ENCODE data around the gene ST6GAL1.

GRCh38 chr3:186989429-186989828 is 59.1 kb downstream of the ST6GAL1 start:
- TF ChIP-seq POLR2A (IDR thresholded peaks at IDR 0.05) (no peak), EP300 (IDR thresholded peaks at IDR 0.05) (no peak), POLR2AphosphoS5 (IDR thresholded peaks at IDR 0.05) (no peak)

Measured in upper lobe of left lung (tissue), 4 donors.